ENCODE measurements around the gene SLC17A4.

GRCh38 chr6:25801436-25801835, 46.9 kb downstream of the SLC17A4 start:
- TF ChIP-seq CTCF (IDR thresholded peaks at IDR 0.05) (no peak), POLR2A (IDR thresholded peaks at IDR 0.05) (no peak), EP300 (IDR thresholded peaks at IDR 0.05) (no peak)

All from ovary (tissue), 3 donors.